GM21423 (cell line): ENCODE measurements around the gene HPSE2.
"Not testable (repeated sequence)": the region's sequence is repeated elsewhere in the genome, so short reads cannot be mapped to it uniquely, and the experiment has no call there.

Experiments
- ATAC-seq: cut with Tn5 transposase; IDR thresholded peaks from one replicate; pipeline ENCODE4 v1.9.1; 2021; ENCODE audit warnings: mild to moderate bottlenecking, moderate library complexity; ENCODE audit not compliant: unreplicated experiment

Gene HPSE2

GRCh38 chr10:98524124-98524523, 711.5 kb downstream of the HPSE2 start:
- no peak for ATAC-seq

DNA sequence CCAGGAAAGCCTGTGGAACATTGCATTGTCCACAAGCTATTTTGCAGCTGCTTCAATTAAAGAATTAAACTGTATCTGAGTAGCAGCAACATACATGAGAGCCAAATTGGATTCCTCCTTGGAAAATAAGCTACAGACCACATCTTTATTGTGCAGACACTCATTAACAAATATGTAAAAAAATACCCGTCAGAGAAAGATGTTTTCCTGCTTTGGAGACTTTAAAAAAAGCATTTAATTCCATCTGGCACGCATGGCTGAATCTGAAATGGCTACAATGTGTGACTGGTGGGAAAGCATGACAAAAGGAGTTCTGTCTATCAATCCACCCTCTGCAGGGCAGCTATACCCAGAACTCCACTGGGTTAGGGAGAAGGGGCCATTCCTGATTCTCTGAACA, 715.8 kb downstream of the HPSE2 start:
- no peak for ATAC-seq

GRCh38 chr10:98517672-98518071, 718.0 kb downstream of the HPSE2 start:
- no peak for ATAC-seq

- ATAC-seq = no peak
Observed at GRCh38 chr10:98516352-98516751, 719.3 kb downstream of the HPSE2 start.

DNA sequence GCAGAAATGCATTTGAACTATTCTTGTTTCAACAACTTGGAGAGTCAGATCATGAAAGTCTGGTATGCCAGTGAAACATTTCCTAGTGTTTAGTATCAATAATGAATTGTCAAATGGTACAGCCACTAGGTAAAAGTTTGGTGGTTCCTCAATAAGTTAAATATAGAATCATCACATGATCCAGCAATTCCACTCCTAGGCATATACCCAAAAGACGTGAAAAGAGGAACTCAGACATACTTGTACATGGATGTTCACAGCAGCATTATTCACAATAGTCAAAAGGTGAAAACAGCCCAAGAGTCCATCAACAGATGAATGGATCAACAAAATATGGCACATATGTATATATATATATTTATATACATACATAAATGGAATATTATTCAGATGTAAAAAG, 721.9 kb downstream of the HPSE2 start:
- ATAC-seq = no peak

DNA sequence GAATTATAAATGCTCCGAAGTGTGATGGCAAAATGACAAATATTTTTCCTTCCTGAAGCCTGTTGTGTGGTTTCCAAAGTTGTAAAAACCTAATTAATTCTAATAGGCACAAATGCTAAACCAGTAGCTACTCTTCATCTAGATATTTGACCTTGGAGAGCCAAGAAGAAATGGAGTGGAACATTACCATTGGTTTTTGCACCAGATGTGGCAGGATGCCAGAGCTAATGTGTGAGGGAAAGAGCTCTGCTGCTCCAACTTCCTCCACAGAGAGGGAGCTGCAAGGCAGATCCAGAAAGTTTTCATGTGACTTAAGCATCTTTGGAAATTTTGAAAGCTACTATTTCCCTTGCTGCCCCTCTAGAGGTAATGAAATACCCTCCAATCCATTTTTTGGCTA, 723.8 kb downstream of the HPSE2 start:
- no peak for ATAC-seq

DNA sequence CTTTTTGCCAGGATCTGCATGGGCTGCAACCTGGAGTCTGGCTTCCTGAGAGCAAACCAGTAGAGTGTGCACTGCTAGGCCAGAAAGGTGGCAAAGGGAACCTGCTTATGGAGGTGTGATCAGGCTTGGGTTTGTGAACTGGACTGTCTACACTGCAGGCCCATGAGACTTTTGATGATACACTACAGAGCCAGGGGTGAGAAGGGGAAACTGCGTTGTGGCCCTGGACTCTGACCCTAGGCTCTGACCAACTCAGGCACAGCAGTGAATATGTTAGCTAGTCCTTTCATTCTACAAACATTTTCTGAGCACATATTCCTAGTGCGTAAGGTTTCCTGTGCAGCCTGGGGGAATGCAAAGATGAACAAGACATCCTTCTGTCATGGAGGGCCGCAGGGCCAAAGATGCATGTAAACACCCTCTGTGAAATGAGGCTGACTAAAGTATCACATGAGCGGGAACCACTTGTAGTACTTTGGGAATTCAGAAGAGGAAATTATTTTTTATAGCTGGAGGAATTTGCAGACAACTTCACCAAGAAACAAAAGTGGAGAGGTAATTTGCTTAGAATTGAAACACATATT, 725.1 kb downstream of the HPSE2 start:
- no peak for ATAC-seq

- ATAC-seq = no peak
Observed at GRCh38 chr10:98509745-98510144, 725.9 kb downstream of the HPSE2 start.

DNA sequence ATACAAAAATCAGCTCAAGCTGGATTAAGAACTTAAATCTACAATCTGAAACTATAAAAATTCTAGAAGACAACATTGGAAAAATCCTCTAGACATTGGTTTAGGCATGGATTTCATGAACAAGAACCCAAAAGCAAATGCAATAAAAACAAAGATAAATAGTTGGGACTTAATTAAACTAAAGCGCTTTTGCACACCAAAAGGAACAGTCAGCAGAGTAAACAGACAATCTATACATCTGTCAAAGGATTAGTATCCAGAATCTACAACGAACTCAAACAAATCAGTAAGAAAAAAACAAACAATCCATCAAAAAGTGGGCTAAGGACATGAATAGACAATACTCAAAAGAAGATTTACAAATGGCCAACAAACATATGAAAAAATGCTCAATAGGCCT, 733.1 kb downstream of the HPSE2 start:
- ATAC-seq = not testable (repeated sequence)

- peak; percentile 43 for ATAC-seq
Observed at GRCh38 chr10:98492763-98493162, 742.9 kb downstream of the HPSE2 start.

DNA sequence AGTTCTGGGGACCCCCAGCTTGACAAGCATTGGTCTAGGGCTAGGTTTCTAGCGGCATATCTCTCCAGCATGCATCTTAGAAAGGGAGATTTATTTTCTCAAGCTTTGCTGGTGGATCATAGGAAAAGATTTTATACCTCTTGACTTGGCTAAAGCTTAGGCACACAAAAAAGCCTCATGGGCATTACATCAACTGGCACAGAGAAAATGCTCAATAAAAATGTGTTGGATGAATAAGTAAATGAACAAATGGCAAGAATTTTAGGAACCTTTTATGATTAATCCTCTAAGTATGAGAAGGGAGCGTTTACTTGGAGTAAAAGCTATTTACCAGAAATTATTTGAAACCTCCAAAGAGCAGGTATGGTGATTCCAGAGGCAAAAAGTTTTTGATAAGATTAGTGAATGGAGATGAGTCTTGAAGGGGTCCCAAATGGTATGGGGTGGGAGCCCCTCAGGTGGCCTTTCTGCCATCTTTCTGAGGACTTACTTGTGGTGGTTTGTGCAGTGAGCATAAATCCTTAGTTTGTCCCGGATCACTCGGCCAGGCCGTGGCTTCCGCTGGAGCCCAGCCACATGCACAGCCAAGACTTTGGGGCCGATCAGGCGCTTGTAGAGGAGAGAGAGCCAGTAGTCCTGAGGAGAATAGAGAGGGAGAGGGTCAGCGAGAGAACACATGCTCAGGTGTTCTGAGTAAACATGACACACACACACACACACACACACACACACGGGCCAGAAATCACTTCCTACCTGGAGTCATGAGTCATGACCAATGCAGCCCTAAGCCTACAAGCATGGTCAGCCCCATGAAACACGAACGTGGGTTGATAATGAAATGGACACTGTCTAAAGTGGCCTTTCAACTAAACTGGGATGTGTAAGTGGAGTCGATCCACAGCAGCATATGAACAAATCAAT, 745.8 kb downstream of the HPSE2 start:
- no peak for ATAC-seq

- ATAC-seq = no peak
Observed at GRCh38 chr10:98488669-98489430, 746.8 kb downstream of the HPSE2 start.

DNA sequence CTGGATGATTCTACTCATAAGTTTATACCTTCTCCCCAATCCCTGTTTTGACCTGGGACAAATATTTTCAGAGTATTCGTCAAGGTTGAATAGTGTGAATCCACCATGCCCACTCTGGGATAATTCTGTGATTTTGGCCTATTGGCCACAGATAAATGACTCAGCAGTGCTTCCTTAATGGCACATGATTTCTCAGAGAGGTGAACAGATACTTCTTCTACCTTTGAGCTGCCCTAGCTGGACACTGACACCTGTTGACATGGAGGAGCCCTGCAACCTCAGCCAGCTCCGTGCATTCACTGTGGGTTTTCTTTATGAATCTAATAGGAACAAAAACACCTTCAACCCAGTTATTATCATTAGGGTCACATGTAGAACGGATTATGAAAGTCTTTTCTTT, 748.0 kb downstream of the HPSE2 start:
- ATAC-seq = no peak

DNA sequence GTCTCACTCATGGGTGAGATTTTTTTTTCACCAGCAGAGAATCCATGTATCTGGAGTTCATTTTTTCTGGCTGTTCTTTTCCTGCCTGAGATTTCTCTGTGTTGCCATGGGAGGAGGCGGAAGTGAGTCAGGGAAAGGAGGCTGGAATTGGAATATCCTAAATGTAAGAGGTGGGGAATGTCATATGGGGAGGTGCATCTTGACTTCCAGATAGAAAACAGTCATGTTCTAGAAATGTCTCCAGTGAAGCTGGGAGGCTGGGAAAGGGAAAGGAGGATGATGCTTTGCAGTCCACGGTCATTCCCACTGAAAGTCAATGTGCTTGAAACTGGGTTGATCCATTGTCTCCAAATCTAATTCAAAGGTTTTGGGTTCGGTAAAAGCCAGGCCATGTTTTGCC, 749.2 kb downstream of the HPSE2 start:
- no peak for ATAC-seq

- no peak for ATAC-seq
Observed at GRCh38 chr10:98485959-98486358, 749.7 kb downstream of the HPSE2 start.

DNA sequence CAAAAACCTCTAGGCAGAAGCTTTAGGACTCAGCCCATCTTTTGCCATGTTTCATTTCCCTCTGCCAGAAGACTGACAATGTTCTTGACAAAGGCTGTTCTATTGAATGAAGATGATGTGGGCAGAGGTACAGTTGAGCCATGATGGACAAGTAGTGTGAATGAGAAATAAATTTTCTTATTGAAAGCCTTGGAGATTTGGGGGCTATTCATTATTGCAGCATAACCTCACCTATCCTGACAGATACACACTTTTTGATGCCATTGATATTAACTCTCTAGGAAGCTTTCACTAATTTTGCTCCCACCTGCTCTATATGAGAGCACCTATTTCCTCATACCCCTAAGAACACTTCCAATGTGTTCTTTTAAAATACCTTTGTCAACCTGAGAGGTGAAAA, 752.0 kb downstream of the HPSE2 start:
- no peak for ATAC-seq

GRCh38 chr10:98482096-98482495, 753.6 kb downstream of the HPSE2 start:
- ATAC-seq = no peak

- ATAC-seq = no peak
Observed at GRCh38 chr10:98481404-98481945, 754.2 kb downstream of the HPSE2 start.

DNA sequence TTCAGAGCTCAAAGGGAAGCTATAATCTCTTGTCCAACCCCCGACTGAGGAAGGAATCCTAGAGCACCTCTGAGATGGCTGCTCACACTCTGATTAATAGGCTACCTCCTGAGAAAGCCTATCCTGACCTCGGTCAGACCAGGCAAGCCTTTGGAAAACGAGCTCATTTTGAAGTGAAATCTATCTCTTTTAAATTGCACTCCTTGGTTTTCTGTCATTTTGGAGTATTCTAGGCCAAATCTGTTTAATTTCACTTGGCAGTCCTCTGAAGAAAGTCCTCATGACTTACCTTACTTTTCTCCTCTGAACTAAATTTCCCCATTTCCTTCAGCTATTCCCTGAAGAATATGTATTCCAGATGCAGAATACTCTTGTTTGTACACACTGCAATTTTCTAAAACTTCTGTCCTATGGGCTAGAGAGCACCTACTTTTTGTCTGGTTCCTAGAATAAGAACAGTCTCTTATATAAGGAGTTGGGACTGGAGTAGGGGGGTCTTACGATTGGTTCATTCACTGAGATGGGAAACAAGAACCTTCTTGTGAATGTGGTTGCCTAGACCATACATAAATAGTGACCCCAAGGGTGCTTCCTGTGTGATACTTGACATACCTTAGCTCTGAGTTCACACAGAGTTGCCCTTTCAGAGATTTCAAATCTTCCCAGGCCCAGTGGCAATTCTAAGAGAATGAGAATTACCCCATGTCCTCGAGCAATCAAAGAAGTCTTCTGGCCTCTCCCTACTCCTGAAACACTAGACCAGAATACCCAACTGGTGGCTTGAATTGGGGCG, 757.0 kb downstream of the HPSE2 start:
- ATAC-seq = no peak

DNA sequence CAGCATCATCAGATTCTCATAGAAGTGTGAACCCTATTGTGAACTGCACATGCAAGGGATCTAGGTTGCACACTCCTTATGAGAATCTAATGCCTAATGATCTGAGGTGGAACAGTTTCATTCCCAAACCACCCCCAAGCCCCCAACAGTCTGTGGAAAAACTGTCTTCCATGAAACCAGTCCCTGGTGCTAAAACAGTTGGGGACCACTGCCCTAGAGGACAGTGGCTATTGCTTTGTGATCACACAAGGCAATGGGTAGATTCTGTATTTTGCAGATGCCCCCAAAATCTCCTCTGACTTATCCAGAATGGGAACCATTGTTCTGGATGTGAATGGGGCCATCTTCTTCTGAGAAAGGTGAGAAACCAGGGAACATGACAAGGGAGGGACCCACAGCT, 757.8 kb downstream of the HPSE2 start:
- no peak for ATAC-seq

- ATAC-seq = peak; percentile 61
Observed at GRCh38 chr10:98474628-98475027, 761.0 kb downstream of the HPSE2 start.
